Fibroblast of lung (primary cell): ENCODE data around the gene MAN2C1. TPM values are rescaled to one million over a fixed set of nuclear protein-coding genes. Genes with fewer than 3 reads are reported as not detected.
A peak's percentile ranks its signal among the peaks of the same experiment; 100 is the strongest.

ENCODE experiments used
- DNase-seq, 2 donors: peaks; one replicate each; pipeline versions ENCODE4 v3.0.0 to v3.0.0-alpha.2; 2010; ENCODE audit warnings: low read depth in 2 of 2
- H2AFZ ChIP-seq: 2 replicates; pipeline ENCODE4 v1.5.1; 2012; ENCODE audit warnings: low read length, control low read depth, inconsistent platforms
- H3K27ac ChIP-seq: 2 replicates; pipeline ENCODE4 v1.5.1; 2011; ENCODE audit warnings: low read length, control low read depth; ENCODE audit not compliant: insufficient read depth
- H3K27me3 ChIP-seq: 2 replicates; pipeline ENCODE4 v1.5.1; 2011; ENCODE audit warnings: mild to moderate bottlenecking, low read length; ENCODE audit not compliant: control insufficient read depth, insufficient read depth
- H3K36me3 ChIP-seq: 2 replicates; pipeline ENCODE4 v1.5.1; 2011; ENCODE audit warnings: low read length; ENCODE audit not compliant: control insufficient read depth, insufficient read depth
- H3K4me1 ChIP-seq: 2 replicates; pipeline ENCODE4 v1.5.1; 2011; ENCODE audit warnings: low read length; ENCODE audit not compliant: control insufficient read depth, insufficient read depth; ENCODE audit errors: extremely low read depth
- H3K4me2 ChIP-seq: 2 replicates; pipeline ENCODE4 v1.5.1; 2011; ENCODE audit warnings: low read length, control low read depth; ENCODE audit not compliant: insufficient read depth; ENCODE audit errors: extremely low read depth
- H3K4me3 ChIP-seq, 4 experiments: fragments of 200-600 bp in 1 of 4; sonication (generic) in 1 of 4; replicated peaks in 1 of 4; 2 replicates each; pipeline ENCODE4 v1.5.1; 2011 to 2016; ENCODE audit warnings: low read length in 4 of 4, low read depth in 3 of 4, mild to moderate bottlenecking in 3 of 4, control low read depth in 2 of 4, inconsistent platforms in 1 of 4, mixed read lengths in 1 of 4; ENCODE audit not compliant: insufficient read depth in 1 of 4; ENCODE audit errors: control extremely low read depth in 1 of 4
- H3K79me2 ChIP-seq: 2 replicates; pipeline ENCODE4 v1.5.1; 2012; ENCODE audit warnings: mild to moderate bottlenecking, low read length, inconsistent platforms; ENCODE audit not compliant: control insufficient read depth, insufficient read depth
- H3K9ac ChIP-seq: 2 replicates; pipeline ENCODE4 v1.5.1; 2011; ENCODE audit warnings: mild to moderate bottlenecking, low read length, control low read depth; ENCODE audit not compliant: insufficient read depth
- H3K9me3 ChIP-seq: 2 replicates; pipeline ENCODE4 v1.5.1; 2012; ENCODE audit warnings: low read depth, low read length; ENCODE audit not compliant: control insufficient read depth, insufficient read depth
- H4K20me1 ChIP-seq: 2 replicates; pipeline ENCODE4 v1.5.1; 2011; ENCODE audit warnings: low read length; ENCODE audit not compliant: control insufficient read depth, insufficient read depth; ENCODE audit errors: extremely low read depth
- EZH2 ChIP-seq: IDR thresholded peaks from 2 replicates; pipeline ENCODE4 v1.5.1; 2012; ENCODE audit warnings: low read length, control low read depth, mild to moderate bottlenecking; ENCODE audit errors: missing control alignments
- polyA plus RNA-seq, 2 donors: library from polyadenylated mRNA; depleted of rRNA in 1 of 2; stranded (reverse) in 1 of 2; unstranded in 1 of 2; fragments of >200 nt; gene quantifications; 2 replicates each; pipeline ENCODE4 v1.2.1, GENCODE V29; 2011 to 2012; ENCODE audit warnings: missing spikeins in 1 of 2
- total RNA-seq: library from RNA; depleted of rRNA; stranded (reverse); fragments of >200 nt; gene quantifications from 2 replicates; pipeline ENCODE4 v1.2.1, GENCODE V29; 2014
- TF ChIP-seq, protein P1 (sequence below), 2 donors: IDR thresholded peaks in 1 of 2; conservative IDR thresholded peaks in 1 of 2; 1 replicate in 1 of 2; 2 replicates in 1 of 2; pipeline ENCODE4 v1.5.1; 2011 to 2012; ENCODE audit warnings: low read length in 2 of 2, control low read depth in 1 of 2, inconsistent platforms in 1 of 2, low read depth in 1 of 2, mild to moderate bottlenecking in 1 of 2

MAN2C1 gene
- total and polyA plus RNA-seq, 2 donors (not counting 1 experiment from before 2014, with no cell fraction given): 40.6 to 124 TPM

DNA sequence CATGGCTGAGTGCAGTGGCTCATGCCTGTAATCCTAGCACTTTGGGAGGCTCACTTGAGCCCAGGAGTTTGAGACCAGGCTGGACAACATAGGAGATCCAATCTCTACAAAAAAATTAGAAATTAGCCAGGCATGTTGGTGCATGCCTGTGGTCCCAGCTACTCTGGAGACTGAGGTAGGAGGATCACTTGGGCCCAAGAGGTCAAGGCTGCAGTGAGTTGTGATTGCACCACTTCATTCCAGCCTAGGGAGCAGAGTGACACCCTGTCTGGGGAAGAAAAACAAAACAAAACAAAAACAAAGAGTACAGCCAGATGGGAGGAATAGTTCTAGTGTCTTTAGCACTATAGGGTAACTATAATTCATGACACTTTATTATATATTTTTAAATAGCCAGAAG lies 58.7 kb downstream of the MAN2C1 start:
- Histone ChIP-seq H3K4me1 (no peaks in the 10 kb centered on the region), H3K27me3 (peaks cover 15% of the 10 kb centered on the region), H3K4me2 (no peak overlapping the region), H3K27ac (no peak overlapping the region), H3K4me3 (no peak overlapping the region), H3K36me3 (no peaks in the 10 kb centered on the region), H3K79me2 (no peaks in the 10 kb centered on the region), H3K9me3 (no peaks in the 10 kb centered on the region), H4K20me1 (no peaks in the 10 kb centered on the region), H3K9ac (no peak overlapping the region), H2AFZ (no peak overlapping the region)
- peak in 1 of 2 donors; percentile 15 for DNase-seq
- TF ChIP-seq, protein P1, sequence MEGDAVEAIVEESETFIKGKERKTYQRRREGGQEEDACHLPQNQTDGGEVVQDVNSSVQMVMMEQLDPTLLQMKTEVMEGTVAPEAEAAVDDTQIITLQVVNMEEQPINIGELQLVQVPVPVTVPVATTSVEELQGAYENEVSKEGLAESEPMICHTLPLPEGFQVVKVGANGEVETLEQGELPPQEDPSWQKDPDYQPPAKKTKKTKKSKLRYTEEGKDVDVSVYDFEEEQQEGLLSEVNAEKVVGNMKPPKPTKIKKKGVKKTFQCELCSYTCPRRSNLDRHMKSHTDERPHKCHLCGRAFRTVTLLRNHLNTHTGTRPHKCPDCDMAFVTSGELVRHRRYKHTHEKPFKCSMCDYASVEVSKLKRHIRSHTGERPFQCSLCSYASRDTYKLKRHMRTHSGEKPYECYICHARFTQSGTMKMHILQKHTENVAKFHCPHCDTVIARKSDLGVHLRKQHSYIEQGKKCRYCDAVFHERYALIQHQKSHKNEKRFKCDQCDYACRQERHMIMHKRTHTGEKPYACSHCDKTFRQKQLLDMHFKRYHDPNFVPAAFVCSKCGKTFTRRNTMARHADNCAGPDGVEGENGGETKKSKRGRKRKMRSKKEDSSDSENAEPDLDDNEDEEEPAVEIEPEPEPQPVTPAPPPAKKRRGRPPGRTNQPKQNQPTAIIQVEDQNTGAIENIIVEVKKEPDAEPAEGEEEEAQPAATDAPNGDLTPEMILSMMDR (conservative IDR thresholded peaks at IDR 0.05 in 1 of 2, IDR thresholded peaks at IDR 0.05 in 1 of 2; ENCODE audit: low read depth in 1 of 2, low read length in 2 of 2): no peak
- no peak for TF ChIP-seq EZH2

- H2AFZ ChIP-seq: no peak overlapping the region
Measured at GRCh38 chr15:75307778-75308390, 60.5 kb downstream of the MAN2C1 start.

GRCh38 chr15:75306188-75306587 lies 62.2 kb downstream of the MAN2C1 start:
- Histone ChIP-seq H3K27me3 (peaks cover 19% of the 10 kb centered on the region), H3K9ac (no peak overlapping the region), H3K79me2 (no peaks in the 10 kb centered on the region), H4K20me1 (no peaks in the 10 kb centered on the region), H3K4me2 (no peak overlapping the region), H2AFZ (no peak overlapping the region), H3K4me3 (no peak overlapping the region), H3K27ac (no peak overlapping the region), H3K36me3 (no peaks in the 10 kb centered on the region), H3K4me1 (no peaks in the 10 kb centered on the region), H3K9me3 (no peaks in the 10 kb centered on the region)
- DNase-seq: no peak
- TF ChIP-seq, protein P1 (conservative IDR thresholded peaks at IDR 0.05 in 1 of 2, IDR thresholded peaks at IDR 0.05 in 1 of 2; ENCODE audit: low read depth in 1 of 2, low read length in 2 of 2): no peak
- TF ChIP-seq EZH2: no peak

More at GRCh38 chr15:75307778-75308390, 60.5 kb downstream of the MAN2C1 start:
- no peak overlapping the region for H3K4me2 ChIP-seq
- no peaks in the 10 kb centered on the region for H3K9me3 ChIP-seq
- no peak overlapping the region for H3K9ac ChIP-seq
- H3K4me1 ChIP-seq: no peaks in the 10 kb centered on the region
- H3K4me3 ChIP-seq: no peak overlapping the region
- H3K79me2 ChIP-seq: no peaks in the 10 kb centered on the region
- H4K20me1 ChIP-seq: no peaks in the 10 kb centered on the region
- TF ChIP-seq EZH2: no peak
- TF ChIP-seq, protein P1 (conservative IDR thresholded peaks at IDR 0.05 in 1 of 2, IDR thresholded peaks at IDR 0.05 in 1 of 2; ENCODE audit: low read depth in 1 of 2, low read length in 2 of 2): peak in 1 of 2 donors; percentile 22
- H3K27ac ChIP-seq: no peak overlapping the region
- peaks cover 19% of the 10 kb centered on the region for H3K27me3 ChIP-seq
- H3K36me3 ChIP-seq: no peaks in the 10 kb centered on the region
- no peak for DNase-seq

Other genes with a start within 250 kb of the MAN2C1 start
- gene C15orf39, start 166.7 kb downstream of the MAN2C1 start, total RNA-seq: 1.3 and 2.3 TPM in 2 replicates
- 1.7 and 2.2 TPM in 2 replicates for gene C15orf39, start 166.7 kb downstream of the MAN2C1 start, polyA plus RNA-seq
- not detected in 2 replicates for gene GOLGA6C, start 110.3 kb downstream of the MAN2C1 start, total RNA-seq
- gene GOLGA6C, start 110.3 kb downstream of the MAN2C1 start, polyA plus RNA-seq: not detected in 2 replicates
- under 0.01 TPM in 1 of 2 replicates, not detected in the other for gene GOLGA6D, start 85.8 kb downstream of the MAN2C1 start, total RNA-seq
- gene GOLGA6D, start 85.8 kb downstream of the MAN2C1 start, polyA plus RNA-seq: not detected in 2 replicates
- gene COMMD4, start 32.5 kb downstream of the MAN2C1 start, total RNA-seq: 43.1 and 65.9 TPM in 2 replicates
- 74.9 and 137 TPM in 2 replicates for gene COMMD4, start 32.5 kb downstream of the MAN2C1 start, polyA plus RNA-seq
- gene NEIL1, start 21.6 kb downstream of the MAN2C1 start, total RNA-seq: 4.4 and 6.3 TPM in 2 replicates
- 0.66 and 0.68 TPM in 2 replicates for gene NEIL1, start 21.6 kb downstream of the MAN2C1 start, polyA plus RNA-seq
- 21.1 and 27.2 TPM in 2 replicates for gene SIN3A, start 83.1 kb upstream of the MAN2C1 start, total RNA-seq
- 23.0 and 30.3 TPM in 2 replicates for gene SIN3A, start 83.1 kb upstream of the MAN2C1 start, polyA plus RNA-seq
- 14.6 and 20.6 TPM in 2 replicates for gene PTPN9, start 210.7 kb upstream of the MAN2C1 start, total RNA-seq
- 41.6 and 54.1 TPM in 2 replicates for gene PTPN9, start 210.7 kb upstream of the MAN2C1 start, polyA plus RNA-seq